HL-60 (cell line): Measurements from ENCODE around the gene UGT1A4.

Experiments
- DNase-seq, 2 experiments: peaks; one replicate each; pipeline ENCODE4 v3.0.0-alpha.2; 2010 to 2020; ENCODE audit warnings: low read depth in 1 of 2, low spot score in 1 of 2
- H3K27ac ChIP-seq: fragments of 250-450 bp; sonication (Bioruptor Pico); replicated peaks from 2 replicates; pipeline ENCODE4 v1.5.1; 2020; ENCODE audit warnings: mild to moderate bottlenecking, moderate library complexity
- H3K27me3 ChIP-seq: fragments of 250-450 bp; sonication (Bioruptor Pico); 2 replicates; pipeline ENCODE4 v1.5.1; 2021; ENCODE audit warnings: mild to moderate bottlenecking, moderate library complexity; ENCODE audit not compliant: insufficient read depth, poor library complexity, severe bottlenecking
- H3K4me3 ChIP-seq: replicated peaks from 2 replicates; pipeline ENCODE4 v1.5.1; 2011; ENCODE audit warnings: mild to moderate bottlenecking, control low read depth, low read length; ENCODE audit not compliant: insufficient read depth
- CTCF ChIP-seq: IDR thresholded peaks from one replicate; pipeline ENCODE4 v1.5.1; 2011; ENCODE audit warnings: low read length, control low read depth, inconsistent platforms; ENCODE audit not compliant: insufficient read depth
- GABPA ChIP-seq: IDR thresholded peaks from 2 replicates; pipeline ENCODE4 v1.6.1; 2012; ENCODE audit warnings: low read depth
- POLR2AphosphoS5 ChIP-seq: IDR thresholded peaks from 2 replicates; pipeline ENCODE4 v1.6.1; 2012; ENCODE audit warnings: low read depth
- REST ChIP-seq: IDR thresholded peaks from 2 replicates; pipeline ENCODE4 v1.6.1; 2012; ENCODE audit warnings: low read depth; ENCODE audit not compliant: insufficient replicate concordance
- SPI1 ChIP-seq: IDR thresholded peaks from 2 replicates; pipeline ENCODE4 v1.6.1; 2012; ENCODE audit warnings: low read depth, mild to moderate bottlenecking, borderline replicate concordance

UGT1A4 gene

GRCh38 chr2:233795735-233796171 lies 77.2 kb downstream of the UGT1A4 start:
- Histone ChIP-seq H3K4me3 (no peak overlapping the region), H3K27me3 (no peaks in the 10 kb centered on the region), H3K27ac (no peak overlapping the region)
- no peak for DNase-seq
- TF ChIP-seq SPI1 (no peak), POLR2AphosphoS5 (no peak), GABPA (no peak), CTCF (no peak), REST (no peak)

GRCh38 chr2:233796254-233796653 lies 77.7 kb downstream of the UGT1A4 start:
- no peak for DNase-seq
- TF ChIP-seq REST (no peak), POLR2AphosphoS5 (no peak), CTCF (no peak), SPI1 (no peak), GABPA (no peak)
- Histone ChIP-seq H3K27ac (no peak overlapping the region), H3K27me3 (no peaks in the 10 kb centered on the region), H3K4me3 (no peak overlapping the region)

GRCh38 chr2:233798335-233799086 lies 80.0 kb downstream of the UGT1A4 start:
- TF ChIP-seq POLR2AphosphoS5 (no peak), REST (no peak), CTCF (no peak)
- H3K27me3 ChIP-seq, result no peaks in the 10 kb centered on the region
- H3K4me3 ChIP-seq, result no peak overlapping the region
- no peak overlapping the region for H3K27ac ChIP-seq
- no peak for DNase-seq
